Neural cell (in vitro differentiated cells): ENCODE measurements around the gene GRB2. TPM values are rescaled to one million over a fixed set of nuclear protein-coding genes. Genes with fewer than 3 reads are reported as not detected.

ENCODE experiments used
- H2AFZ ChIP-seq: fragments of 200-600, 300-800 bp; sonication (generic), shearing (Covaris generic); 2 replicates; pipeline ENCODE4 v1.6.0; 2014; ENCODE audit warnings: low read depth, mild to moderate bottlenecking, antibody characterized with exemption, low read length, moderate library complexity
- H3F3A ChIP-seq: fragments of 200-600 bp; shearing (Covaris generic); 2 replicates; pipeline ENCODE4 v1.6.1; 2016; ENCODE audit warnings: mild to moderate bottlenecking, moderate library complexity, mixed read lengths, antibody characterized with exemption, low read length; ENCODE audit not compliant: insufficient read depth, poor library complexity, severe bottlenecking
- H3K27ac ChIP-seq: fragments of 200-600, 300-800 bp; sonication (generic), shearing (Covaris generic); 2 replicates; pipeline ENCODE4 v1.5.1; 2014; ENCODE audit warnings: mild to moderate bottlenecking, low read length, moderate library complexity
- H3K27me3 ChIP-seq: fragments of 300-800, 200-600 bp; sonication (generic), shearing (Covaris generic); 2 replicates; pipeline ENCODE4 v1.6.0; 2014; ENCODE audit warnings: mild to moderate bottlenecking, low read depth, low read length, moderate library complexity; ENCODE audit not compliant: insufficient read depth
- H3K36me3 ChIP-seq: fragments of 300-800, 200-600 bp; sonication (generic), shearing (Covaris generic); 2 replicates; pipeline ENCODE4 v1.5.1; 2014; ENCODE audit warnings: mild to moderate bottlenecking, antibody characterized with exemption, low read length, moderate library complexity; ENCODE audit not compliant: insufficient read depth
- H3K4me2 ChIP-seq: fragments of 300-800, 200-600 bp; sonication (generic), shearing (Covaris generic); 2 replicates; pipeline ENCODE4 v1.6.0; 2014; ENCODE audit warnings: mild to moderate bottlenecking, low read length
- H3K4me3 ChIP-seq: fragments of 300-800, 200-600 bp; sonication (generic), shearing (Covaris generic); 2 replicates; pipeline ENCODE4 v1.5.1; 2014; ENCODE audit warnings: mild to moderate bottlenecking, low read length, moderate library complexity
- H3K79me2 ChIP-seq: fragments of 200-600 bp; shearing (Covaris generic); replicated peaks from 2 replicates; pipeline ENCODE4 v1.6.0; 2014; ENCODE audit warnings: mild to moderate bottlenecking, low read length, moderate library complexity; ENCODE audit not compliant: insufficient read depth
- H3K9ac ChIP-seq: fragments of 300-800, 200-600 bp; sonication (generic), shearing (Covaris generic); 2 replicates; pipeline ENCODE4 v1.6.1; 2016; ENCODE audit warnings: mild to moderate bottlenecking, low read length, mixed read lengths
- H3K9me2 ChIP-seq: fragments of 200-600 bp; shearing (Covaris generic); 2 replicates; pipeline ENCODE4 v1.6.1; 2016; ENCODE audit warnings: mild to moderate bottlenecking, low read length, mixed read lengths; ENCODE audit not compliant: insufficient read depth
- H3K9me3 ChIP-seq: fragments of 200-600, 300-800 bp; sonication (generic), shearing (Covaris generic); 2 replicates; pipeline ENCODE4 v1.6.1; 2016; ENCODE audit warnings: mild to moderate bottlenecking, mixed run types, low read length, moderate library complexity, mixed read lengths
- H4K20me1 ChIP-seq: fragments of 200-600 bp; shearing (Covaris generic); 2 replicates; pipeline ENCODE4 v1.6.1; 2016; ENCODE audit warnings: mild to moderate bottlenecking, mixed run types; ENCODE audit not compliant: insufficient read depth
- EP300 ChIP-seq: fragments of 450-650 bp; conservative IDR thresholded peaks from 2 replicates; pipeline ENCODE4 v1.6.1; 2014; ENCODE audit warnings: antibody characterized with exemption, mild to moderate bottlenecking, moderate library complexity; ENCODE audit not compliant: poor library complexity, severe bottlenecking
- EZH2 ChIP-seq: fragments of 200-600, 300-800 bp; shearing (Covaris generic), sonication (generic); IDR thresholded peaks from 2 replicates; pipeline ENCODE4 v1.6.1; 2014; ENCODE audit warnings: antibody characterized with exemption, low read length, borderline replicate concordance, mild to moderate bottlenecking; ENCODE audit not compliant: insufficient read depth, poor library complexity, severe bottlenecking
- MXI1 ChIP-seq: fragments of 450-650 bp; conservative IDR thresholded peaks from 2 replicates; pipeline ENCODE4 v1.6.1; 2014; ENCODE audit warnings: antibody characterized with exemption, mild to moderate bottlenecking; ENCODE audit not compliant: poor library complexity, severe bottlenecking
- POLR2AphosphoS5 ChIP-seq: IDR thresholded peaks from 2 replicates; pipeline ENCODE4 v1.6.1; 2012
- RAD21 ChIP-seq: fragments of 450-650 bp; conservative IDR thresholded peaks from 2 replicates; pipeline ENCODE4 v1.6.1; 2014; ENCODE audit warnings: antibody characterized with exemption, mild to moderate bottlenecking, moderate library complexity
- SMC3 ChIP-seq: fragments of 450-650 bp; conservative IDR thresholded peaks from 2 replicates; pipeline ENCODE4 v1.6.1; 2014; ENCODE audit warnings: antibody characterized with exemption, mild to moderate bottlenecking, moderate library complexity; ENCODE audit not compliant: poor library complexity
- TAF1 ChIP-seq: IDR thresholded peaks from 2 replicates; pipeline ENCODE4 v1.6.1; 2012; ENCODE audit warnings: low read depth
- polyA plus RNA-seq: library from polyadenylated mRNA; depleted of rRNA; stranded (reverse); fragments of >200 nt; gene quantifications from 2 replicates; pipeline ENCODE4 v1.2.3, GENCODE V29; 2014
- TF ChIP-seq, protein P1 (sequence below): fragments of 450-650 bp; IDR thresholded peaks from 2 replicates; pipeline ENCODE4 v1.5.1; 2014; ENCODE audit warnings: antibody characterized with exemption, mild to moderate bottlenecking, moderate library complexity; ENCODE audit not compliant: poor library complexity, severe bottlenecking
- TF ChIP-seq, protein P2 (sequence below): IDR thresholded peaks from 2 replicates; pipeline ENCODE4 v1.6.1; 2012; ENCODE audit warnings: borderline replicate concordance

Gene GRB2
- polyA plus RNA-seq, 1 donor from 2014 or later, result 134 TPM

DNA sequence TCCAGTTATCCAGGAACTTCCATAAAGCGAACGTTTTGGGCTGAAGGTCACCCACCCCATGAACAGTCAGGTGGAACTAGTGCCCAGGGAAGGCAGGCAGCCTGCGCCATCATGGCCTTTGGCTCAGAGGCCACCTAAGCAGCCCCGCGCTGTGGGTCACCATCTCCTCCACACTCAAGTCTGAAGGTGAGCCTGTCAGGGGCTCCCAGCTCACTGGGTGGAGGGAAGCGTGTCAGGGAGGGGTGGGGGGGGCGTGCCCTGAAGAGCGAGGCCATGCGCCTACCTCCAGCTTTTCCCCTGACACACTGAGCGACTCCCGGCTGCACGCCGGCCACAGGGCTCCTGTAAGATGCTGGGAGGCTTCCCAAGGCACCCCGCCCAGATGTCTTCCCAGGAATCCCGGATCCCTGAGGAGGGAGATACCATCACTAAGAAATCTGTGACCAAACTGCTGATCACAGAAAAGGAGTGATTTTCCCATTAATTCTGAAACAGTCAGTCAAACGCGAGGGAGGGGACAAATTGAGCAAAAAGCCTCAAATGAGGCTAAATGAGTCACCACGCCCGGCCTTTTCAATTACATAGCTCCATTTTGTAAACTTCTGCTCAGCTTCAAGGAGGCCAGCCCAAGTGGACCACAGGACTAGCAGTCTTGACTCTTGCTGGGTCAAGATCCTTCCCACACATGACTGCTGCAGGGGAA, 89.8 kb downstream of the GRB2 start:
- TF ChIP-seq EP300 (no peak), EZH2 (no peak), TAF1 (no peak), MXI1 (no peak), POLR2AphosphoS5 (no peak), RAD21 (no peak), SMC3 (no peak)
- TF ChIP-seq, protein P1, sequence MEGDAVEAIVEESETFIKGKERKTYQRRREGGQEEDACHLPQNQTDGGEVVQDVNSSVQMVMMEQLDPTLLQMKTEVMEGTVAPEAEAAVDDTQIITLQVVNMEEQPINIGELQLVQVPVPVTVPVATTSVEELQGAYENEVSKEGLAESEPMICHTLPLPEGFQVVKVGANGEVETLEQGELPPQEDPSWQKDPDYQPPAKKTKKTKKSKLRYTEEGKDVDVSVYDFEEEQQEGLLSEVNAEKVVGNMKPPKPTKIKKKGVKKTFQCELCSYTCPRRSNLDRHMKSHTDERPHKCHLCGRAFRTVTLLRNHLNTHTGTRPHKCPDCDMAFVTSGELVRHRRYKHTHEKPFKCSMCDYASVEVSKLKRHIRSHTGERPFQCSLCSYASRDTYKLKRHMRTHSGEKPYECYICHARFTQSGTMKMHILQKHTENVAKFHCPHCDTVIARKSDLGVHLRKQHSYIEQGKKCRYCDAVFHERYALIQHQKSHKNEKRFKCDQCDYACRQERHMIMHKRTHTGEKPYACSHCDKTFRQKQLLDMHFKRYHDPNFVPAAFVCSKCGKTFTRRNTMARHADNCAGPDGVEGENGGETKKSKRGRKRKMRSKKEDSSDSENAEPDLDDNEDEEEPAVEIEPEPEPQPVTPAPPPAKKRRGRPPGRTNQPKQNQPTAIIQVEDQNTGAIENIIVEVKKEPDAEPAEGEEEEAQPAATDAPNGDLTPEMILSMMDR, result no peak
- TF ChIP-seq, protein P2, sequence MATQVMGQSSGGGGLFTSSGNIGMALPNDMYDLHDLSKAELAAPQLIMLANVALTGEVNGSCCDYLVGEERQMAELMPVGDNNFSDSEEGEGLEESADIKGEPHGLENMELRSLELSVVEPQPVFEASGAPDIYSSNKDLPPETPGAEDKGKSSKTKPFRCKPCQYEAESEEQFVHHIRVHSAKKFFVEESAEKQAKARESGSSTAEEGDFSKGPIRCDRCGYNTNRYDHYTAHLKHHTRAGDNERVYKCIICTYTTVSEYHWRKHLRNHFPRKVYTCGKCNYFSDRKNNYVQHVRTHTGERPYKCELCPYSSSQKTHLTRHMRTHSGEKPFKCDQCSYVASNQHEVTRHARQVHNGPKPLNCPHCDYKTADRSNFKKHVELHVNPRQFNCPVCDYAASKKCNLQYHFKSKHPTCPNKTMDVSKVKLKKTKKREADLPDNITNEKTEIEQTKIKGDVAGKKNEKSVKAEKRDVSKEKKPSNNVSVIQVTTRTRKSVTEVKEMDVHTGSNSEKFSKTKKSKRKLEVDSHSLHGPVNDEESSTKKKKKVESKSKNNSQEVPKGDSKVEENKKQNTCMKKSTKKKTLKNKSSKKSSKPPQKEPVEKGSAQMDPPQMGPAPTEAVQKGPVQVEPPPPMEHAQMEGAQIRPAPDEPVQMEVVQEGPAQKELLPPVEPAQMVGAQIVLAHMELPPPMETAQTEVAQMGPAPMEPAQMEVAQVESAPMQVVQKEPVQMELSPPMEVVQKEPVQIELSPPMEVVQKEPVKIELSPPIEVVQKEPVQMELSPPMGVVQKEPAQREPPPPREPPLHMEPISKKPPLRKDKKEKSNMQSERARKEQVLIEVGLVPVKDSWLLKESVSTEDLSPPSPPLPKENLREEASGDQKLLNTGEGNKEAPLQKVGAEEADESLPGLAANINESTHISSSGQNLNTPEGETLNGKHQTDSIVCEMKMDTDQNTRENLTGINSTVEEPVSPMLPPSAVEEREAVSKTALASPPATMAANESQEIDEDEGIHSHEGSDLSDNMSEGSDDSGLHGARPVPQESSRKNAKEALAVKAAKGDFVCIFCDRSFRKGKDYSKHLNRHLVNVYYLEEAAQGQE, result no peak
- H3K4me2 ChIP-seq, result no peak overlapping the region
- H3F3A ChIP-seq, result no peaks in the 10 kb centered on the region
- H3K36me3 ChIP-seq, result no peaks in the 10 kb centered on the region
- H3K4me3 ChIP-seq, result no peak overlapping the region
- no peaks in the 10 kb centered on the region for H3K9me3 ChIP-seq
- no peak overlapping the region for H3K9ac ChIP-seq
- no peak overlapping the region for H3K27ac ChIP-seq
- H4K20me1 ChIP-seq, result no peaks in the 10 kb centered on the region
- no peaks in the 10 kb centered on the region for H3K79me2 ChIP-seq
- no peaks in the 10 kb centered on the region for H3K9me2 ChIP-seq
- H3K27me3 ChIP-seq, result no peaks in the 10 kb centered on the region
- no peak overlapping the region for H2AFZ ChIP-seq

DNA sequence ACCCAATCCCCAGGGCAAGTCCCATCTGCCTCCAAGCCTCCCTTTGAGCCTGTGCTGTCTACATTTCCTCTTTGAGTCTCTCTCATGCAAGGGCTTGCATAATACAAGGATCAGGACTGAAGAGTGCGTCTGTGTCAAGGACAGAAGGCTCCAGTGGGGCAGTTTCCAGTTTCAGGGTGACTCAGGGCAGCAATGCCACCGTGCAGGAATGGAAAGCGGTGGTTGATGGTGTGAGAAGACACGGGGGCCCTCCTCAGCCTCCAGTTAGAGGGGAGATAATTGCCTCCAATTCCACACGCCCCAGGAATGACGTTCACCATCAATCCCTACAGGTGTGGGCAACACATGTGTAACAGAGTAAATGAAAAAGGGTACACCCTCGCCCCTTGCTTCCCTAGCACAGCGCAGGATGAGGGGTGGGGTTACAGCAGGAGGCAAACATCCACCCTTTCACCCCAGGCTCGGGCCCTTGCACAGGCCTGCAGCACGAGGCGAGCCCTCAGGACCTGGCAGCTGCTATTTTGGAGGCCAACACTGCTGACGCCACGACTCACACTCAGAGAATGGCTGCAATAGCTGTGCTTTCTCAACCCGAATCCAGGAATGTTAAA, 91.4 kb downstream of the GRB2 start:
- Histone ChIP-seq H3K9me2 (no peaks in the 10 kb centered on the region), H3K27me3 (no peaks in the 10 kb centered on the region), H3K9ac (no peak overlapping the region), H3K4me3 (no peak overlapping the region), H3K79me2 (no peaks in the 10 kb centered on the region), H3K4me2 (no peak overlapping the region), H3K36me3 (no peaks in the 10 kb centered on the region), H3K9me3 (no peaks in the 10 kb centered on the region), H4K20me1 (no peaks in the 10 kb centered on the region), H3K27ac (no peak overlapping the region), H2AFZ (no peak overlapping the region), H3F3A (no peaks in the 10 kb centered on the region)
- TF ChIP-seq MXI1, result no peak
- TF ChIP-seq EZH2, result no peak
- TF ChIP-seq POLR2AphosphoS5, result no peak
- TF ChIP-seq SMC3, result no peak
- TF ChIP-seq, protein P2, result no peak
- TF ChIP-seq, protein P1, result no peak
- no peak for TF ChIP-seq EP300
- TF ChIP-seq TAF1, result no peak
- no peak for TF ChIP-seq RAD21
